HCT116 (cell line): ENCODE data around the gene TMEM184A. TPM values are rescaled to one million over a fixed set of nuclear protein-coding genes. Genes with fewer than 3 reads are reported as not detected.
A peak's percentile ranks its signal among the peaks of the same experiment; 100 is the strongest.

Experiments
- ATAC-seq: fragments of 200-7000 bp; cut with Tn5 transposase; 2 replicates; pipeline ENCODE4 v1.9.1; 2020; ENCODE audit warnings: mild to moderate bottlenecking, moderate library complexity
- BruUV-seq: library from RNA; stranded (reverse); fragments of 400-500 nt; replicated peaks from 2 replicates; lab custom pipeline; 2021; lab: Mats Ljungman, UMichigan
- CTCF ChIA-PET: fragments of 300-600 bp; sonication (Branson Sonifier 250); formaldehyde crosslinking; loops from one replicate; lab custom pipeline; 2021; ENCODE audit warnings: antibody characterized with exemption; lab: Charles Lee
- POLR2A ChIA-PET: fragments of 300-600, 350-600 bp; sonication (Branson Sonifier 250); formaldehyde crosslinking; loops from one replicate; lab custom pipeline; 2021; ENCODE audit warnings: antibody characterized with exemption; lab: Charles Lee
- RAD21 ChIA-PET, 2 experiments: fragments of 300-600 bp; sonication (Branson Sonifier 250); formaldehyde crosslinking; loops; one replicate each; lab custom pipeline; 2023; ENCODE audit warnings: low total read pairs in 2 of 2; ENCODE audit not compliant: uncharacterized antibody in 2 of 2, unreplicated experiment in 2 of 2, low non-redundant PET in 1 of 2; lab: Charles Lee
- DNase-seq: peaks from one replicate; pipeline ENCODE4 v3.0.0-alpha.2; 2010; ENCODE audit warnings: low read depth, low spot score
- H2AFZ ChIP-seq: fragments of 200-600 bp; shearing (Covaris generic), sonication (generic); 2 replicates; pipeline ENCODE4 v1.6.1; 2017; ENCODE audit warnings: low read depth, mixed run types, mixed read lengths, antibody characterized with exemption, low read length; ENCODE audit not compliant: poor library complexity, severe bottlenecking
- H3K27ac ChIP-seq: 2 replicates; pipeline ENCODE4 v1.5.1; 2012; ENCODE audit warnings: low read depth, low read length
- H3K27me3 ChIP-seq: fragments of 200-600 bp; sonication (generic); 2 replicates; pipeline ENCODE4 v1.6.1; 2016; ENCODE audit warnings: mixed run types, low read length, mixed read lengths; ENCODE audit not compliant: insufficient read depth
- H3K36me3 ChIP-seq, 2 experiments: fragments of 200-500 bp in 1 of 2; fragments of 200-600 bp in 1 of 2; sonication (Bioruptor generic) in 1 of 2; sonication (generic) in 1 of 2; 2 replicates each; pipeline versions ENCODE4 v1.5.1 to v1.6.1; 2014 to 2016; ENCODE audit warnings: low read length in 2 of 2, inconsistent platforms in 1 of 2, mixed read lengths in 1 of 2, mixed run types in 1 of 2; ENCODE audit not compliant: insufficient read depth in 2 of 2, control insufficient read depth in 1 of 2
- H3K4me1 ChIP-seq, 2 experiments: fragments of 200-600 bp in 1 of 2; sonication (generic) in 1 of 2; 2 replicates each; pipeline versions ENCODE4 v1.5.1 to v1.6.1; 2012 to 2017; ENCODE audit warnings: low read length in 2 of 2, inconsistent platforms in 1 of 2, mild to moderate bottlenecking in 1 of 2, mixed read lengths in 1 of 2, mixed run types in 1 of 2, moderate library complexity in 1 of 2; ENCODE audit not compliant: insufficient read depth in 2 of 2, control insufficient read depth in 1 of 2
- H3K4me2 ChIP-seq: fragments of 200-600 bp; sonication (generic); 2 replicates; pipeline ENCODE4 v1.6.1; 2017; ENCODE audit warnings: mixed run types, low read length, mixed read lengths
- H3K4me3 ChIP-seq, 2 experiments: fragments of 200-600 bp in 1 of 2; sonication (generic) in 1 of 2; replicated peaks in 1 of 2; 2 replicates each; pipeline ENCODE4 v1.5.1; 2011 to 2016; ENCODE audit warnings: low read length in 2 of 2, control low read depth in 1 of 2, low read depth in 1 of 2, mild to moderate bottlenecking in 1 of 2, mixed read lengths in 1 of 2, mixed run types in 1 of 2
- H3K79me2 ChIP-seq: fragments of 200-600 bp; sonication (generic); 2 replicates; pipeline ENCODE4 v1.6.1; 2017; ENCODE audit warnings: mild to moderate bottlenecking, mixed run types, low read length, moderate library complexity, mixed read lengths; ENCODE audit not compliant: insufficient read depth
- H3K9ac ChIP-seq: fragments of 200-600 bp; sonication (generic); 2 replicates; pipeline ENCODE4 v1.6.1; 2016; ENCODE audit warnings: low read length, mixed read lengths
- H3K9me2 ChIP-seq: fragments of 200-600 bp; sonication (generic), shearing (Covaris generic); 2 replicates; pipeline ENCODE4 v1.6.1; 2017; ENCODE audit warnings: mixed run types, mild to moderate bottlenecking, moderate library complexity; ENCODE audit not compliant: insufficient read depth
- H3K9me3 ChIP-seq, 2 experiments: fragments of 200-500 bp in 1 of 2; fragments of 200-600 bp in 1 of 2; sonication (Bioruptor generic) in 1 of 2; sonication (generic) in 1 of 2; 2 replicates each; pipeline ENCODE4 v1.6.1; 2014 to 2017; ENCODE audit warnings: low read length in 2 of 2, mixed read lengths in 2 of 2, inconsistent platforms in 1 of 2, low read depth in 1 of 2, mild to moderate bottlenecking in 1 of 2, mixed run types in 1 of 2, moderate library complexity in 1 of 2; ENCODE audit not compliant: control insufficient read depth in 1 of 2, insufficient read depth in 1 of 2
- H4K20me1 ChIP-seq: fragments of 200-600 bp; sonication (generic), shearing (Covaris generic); 2 replicates; pipeline ENCODE4 v1.6.1; 2017; ENCODE audit warnings: mixed run types, mild to moderate bottlenecking, moderate library complexity; ENCODE audit not compliant: insufficient read depth
- ATF3 ChIP-seq: IDR thresholded peaks from 2 replicates; pipeline ENCODE4 v1.6.1; 2012
- CBX3 ChIP-seq: IDR thresholded peaks from 2 replicates; pipeline ENCODE4 v1.6.1; 2012; ENCODE audit warnings: low read depth
- CTCF ChIP-seq, 3 experiments: fragments of 200-600 bp in 1 of 3; sonication (generic) in 1 of 3; IDR thresholded peaks in 2 of 3; conservative IDR thresholded peaks in 1 of 3; 2 replicates each; pipeline ENCODE4 v1.5.1; 2012 to 2017; ENCODE audit warnings: low read depth in 2 of 3, low read length in 2 of 3, antibody characterized with exemption in 1 of 3, borderline replicate concordance in 1 of 3, control low read depth in 1 of 3, mild to moderate bottlenecking in 1 of 3, mixed read lengths in 1 of 3, mixed run types in 1 of 3, moderate library complexity in 1 of 3; ENCODE audit not compliant: insufficient read depth in 1 of 3
- EGR1 ChIP-seq: IDR thresholded peaks from 2 replicates; pipeline ENCODE4 v1.6.1; 2012; ENCODE audit warnings: low read depth
- FOSL1 ChIP-seq: IDR thresholded peaks from 2 replicates; pipeline ENCODE4 v1.6.1; 2012; ENCODE audit warnings: low read depth
- MAX ChIP-seq: IDR thresholded peaks from 2 replicates; pipeline ENCODE4 v1.6.1; 2012
- POLR2A ChIP-seq: IDR thresholded peaks from 2 replicates; pipeline ENCODE4 v1.7.0; 2011; ENCODE audit warnings: borderline replicate concordance; ENCODE audit not compliant: insufficient read depth, insufficient read length; ENCODE audit errors: extremely low read depth
- RAD21 ChIP-seq: IDR thresholded peaks from 2 replicates; pipeline ENCODE4 v1.6.1; 2012; ENCODE audit warnings: low read depth, mild to moderate bottlenecking
- SIN3A ChIP-seq: IDR thresholded peaks from 2 replicates; pipeline ENCODE4 v1.6.1; 2012; ENCODE audit warnings: low read depth
- SP1 ChIP-seq: IDR thresholded peaks from 2 replicates; pipeline ENCODE4 v1.6.1; 2012; ENCODE audit warnings: low read depth
- SRF ChIP-seq: IDR thresholded peaks from 2 replicates; pipeline ENCODE4 v1.6.1; 2012; ENCODE audit warnings: low read depth
- YY1 ChIP-seq: IDR thresholded peaks from 2 replicates; pipeline ENCODE4 v1.6.1; 2011; ENCODE audit warnings: low read length, low read depth, moderate library complexity, mild to moderate bottlenecking; ENCODE audit not compliant: insufficient replicate concordance; ENCODE audit errors: extremely low read depth
- intact Hi-C: fragments of 100-400 bp; cut with micrococcal nuclease; formaldehyde crosslinking; loops from 2 replicates; pipeline ENCODE4 v1.10.0; 2022
- total RNA-seq: library from RNA; stranded (reverse); gene quantifications from one replicate; pipeline ENCODE4 v1.2.1, GENCODE V29; 2021; ENCODE audit not compliant: unreplicated experiment

TMEM184A gene
- total RNA-seq, 1 experiment from 2014 or later = 34.8 TPM

- Histone ChIP-seq H3K9ac (no peak overlapping the region), H3K4me2 (no peak overlapping the region), H2AFZ (no peak overlapping the region), H3K9me3 (no peaks in the 10 kb centered on the region), H3K27ac (no peak overlapping the region), H4K20me1 (no peaks in the 10 kb centered on the region), H3K79me2 (no peaks in the 10 kb centered on the region), H3K4me3 (no peak overlapping the region), H3K36me3 (no peaks in the 10 kb centered on the region), H3K9me2 (no peaks in the 10 kb centered on the region), H3K4me1 (no peaks in the 10 kb centered on the region), H3K27me3 (peaks cover 21% of the 10 kb centered on the region; the same call in 1 of the 2 replicates)
- intact Hi-C loops = no loop called here
- no TSS peak for BruUV-seq
- CTCF ChIA-PET = no interaction called here
- TF ChIP-seq CBX3 = no peak
- no peak for TF ChIP-seq YY1
- no peak for TF ChIP-seq SP1
- TF ChIP-seq EGR1 = no peak
- no peak for TF ChIP-seq MAX
- TF ChIP-seq POLR2A = no peak
- no peak for TF ChIP-seq SRF
- TF ChIP-seq ATF3 = no peak
- no peak for TF ChIP-seq RAD21
- no peak for TF ChIP-seq FOSL1
- no peak for TF ChIP-seq CTCF (IDR thresholded peaks at IDR 0.05 in 2 of 3, conservative IDR thresholded peaks at IDR 0.05 in 1 of 3; ENCODE audit: borderline replicate concordance in 1 of 3, insufficient read depth in 1 of 3, low read depth in 2 of 3, low read length in 2 of 3)
- no peak for TF ChIP-seq SIN3A
- RAD21 ChIA-PET = no interaction called here
- POLR2A ChIA-PET = interaction anchor here (1.0 kb wide), 1 partner anchor 15 kb away, joined by 3 read pairs; no protein-coding TSS in a partner anchor
- DNase-seq (no peak), ATAC-seq (0 out of 2 replicates have a peak, but pooled peaks have one; percentile 25)
Measured at GRCh38 chr7:1586126-1586826, 30.3 kb upstream of the TMEM184A start.
